ENCODE measurements around the gene WSCD2.

The WSCD2 gene

DNA sequence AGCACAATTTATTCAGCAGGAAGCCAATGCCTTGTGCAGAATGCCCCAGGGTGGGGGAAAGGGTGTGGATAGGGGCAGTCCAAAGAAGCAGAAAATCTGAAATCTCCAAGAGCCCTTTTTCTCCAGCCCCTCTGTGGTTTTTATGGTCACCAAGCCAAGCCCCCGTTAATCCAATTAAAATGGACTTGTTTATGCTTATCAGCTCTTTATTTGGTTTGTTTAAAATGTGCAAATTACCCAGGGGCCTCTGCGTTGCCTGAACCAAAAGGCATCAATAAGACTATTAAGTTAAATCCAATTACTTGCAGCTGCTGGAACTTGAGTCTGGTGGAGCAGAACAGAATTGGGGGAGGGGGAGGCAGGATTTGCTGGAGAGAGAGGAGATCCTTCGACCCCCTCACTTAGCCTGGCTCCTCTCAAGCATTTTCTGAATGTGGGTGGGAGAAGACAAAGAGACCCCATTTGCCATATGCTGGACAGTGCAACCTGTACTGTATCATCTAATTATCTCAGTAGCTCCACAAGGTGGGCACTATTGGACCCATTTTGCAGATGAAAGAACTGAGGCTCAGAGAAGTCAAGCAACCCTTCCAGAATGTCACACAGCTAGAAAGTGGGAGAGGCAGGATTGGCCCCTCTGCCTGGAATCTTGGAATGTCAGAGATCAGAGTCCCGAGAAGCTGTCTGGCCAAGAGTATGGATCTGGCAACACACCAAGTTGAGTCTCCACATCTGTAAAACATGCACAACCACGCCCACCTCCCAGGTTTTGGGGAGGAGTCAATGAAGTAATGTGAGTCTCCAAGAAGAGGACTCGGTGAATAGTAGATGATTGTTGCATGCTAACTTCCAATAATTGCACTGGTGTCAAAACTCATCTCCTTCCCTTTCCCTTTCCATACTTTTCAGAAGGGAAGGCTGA, 143.1 kb downstream of the WSCD2 start:
- DNase-seq, result no peak

DNA sequence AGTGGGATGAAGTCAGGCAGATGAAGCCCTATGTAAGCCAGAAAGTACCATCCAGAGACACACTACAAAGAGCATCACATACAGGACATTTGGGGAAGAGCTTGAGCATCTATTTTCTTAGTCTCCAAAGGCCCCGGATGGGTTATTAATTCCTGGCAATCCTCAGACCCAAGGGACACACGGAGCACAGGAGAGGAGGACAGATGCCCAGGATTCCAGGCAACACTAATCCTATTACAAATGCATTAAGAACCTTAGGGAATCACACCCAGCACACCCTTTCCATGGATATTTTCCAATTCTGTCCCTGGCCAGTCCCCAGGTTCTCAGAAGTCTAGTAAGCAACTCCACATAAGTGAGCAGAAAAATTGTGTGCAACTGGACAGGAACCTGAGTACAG, 144.1 kb downstream of the WSCD2 start:
- peak; percentile 12 to 51 for DNase-seq

DNA sequence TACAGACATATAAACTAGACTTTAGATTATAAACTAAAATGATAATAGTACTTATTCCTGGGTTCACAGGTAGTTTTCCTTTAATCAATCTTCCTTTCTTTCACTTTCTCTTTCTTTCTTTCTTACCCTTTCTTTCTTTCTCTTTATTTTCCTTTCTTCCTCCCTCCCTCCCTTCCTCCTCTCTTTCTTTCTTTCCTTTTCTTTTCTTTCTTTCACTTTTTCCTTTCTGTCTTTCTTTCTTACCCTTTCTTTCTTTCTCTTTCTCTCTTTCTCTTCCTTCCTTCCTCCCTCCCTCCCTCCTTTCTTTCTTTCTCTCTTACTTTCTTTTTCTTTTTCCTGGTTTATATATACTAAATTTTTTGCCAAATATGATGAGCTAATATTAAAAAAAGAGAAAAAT, 148.5 kb downstream of the WSCD2 start:
- no peak for DNase-seq

DNA sequence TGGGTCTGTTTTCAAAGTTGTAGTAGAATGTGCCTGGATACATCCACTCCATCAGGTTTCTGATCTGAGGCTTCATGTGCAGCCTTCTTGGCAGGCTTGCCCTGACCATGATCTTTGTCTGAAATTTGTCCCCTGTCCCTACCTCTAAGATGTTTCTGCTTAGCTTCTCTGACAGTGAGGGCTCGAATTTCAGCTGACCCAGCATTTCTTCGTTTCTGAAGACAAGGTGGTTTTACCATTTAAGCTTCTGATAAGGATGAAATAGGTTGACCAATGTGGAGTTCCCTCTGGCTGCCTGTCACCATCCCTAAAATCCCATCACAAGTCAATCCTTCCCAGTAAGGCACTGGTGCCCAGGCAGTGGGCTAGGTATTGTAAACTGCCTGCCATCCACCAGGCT, 153.1 kb downstream of the WSCD2 start:
- DNase-seq, result no peak

DNA sequence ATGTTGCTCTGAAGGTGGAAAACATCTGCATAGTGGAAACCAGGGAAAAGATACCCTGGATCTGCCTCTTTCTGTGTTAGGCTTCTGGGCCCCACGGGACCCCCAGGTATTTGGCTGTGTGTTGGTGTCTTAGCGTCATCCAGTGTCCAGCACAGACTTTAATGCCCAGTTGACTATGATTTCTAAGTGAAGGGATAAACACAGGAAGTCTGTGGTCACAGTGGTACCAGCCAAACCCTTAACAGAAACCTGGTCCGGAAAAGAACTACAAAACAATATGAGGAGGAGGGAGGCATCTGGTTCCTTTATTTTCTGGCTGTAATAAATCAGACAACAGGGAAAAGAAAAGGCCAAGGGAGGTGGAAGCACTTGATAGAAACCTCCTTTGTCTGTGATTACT, 153.6 kb downstream of the WSCD2 start:
- no peak for DNase-seq

DNA sequence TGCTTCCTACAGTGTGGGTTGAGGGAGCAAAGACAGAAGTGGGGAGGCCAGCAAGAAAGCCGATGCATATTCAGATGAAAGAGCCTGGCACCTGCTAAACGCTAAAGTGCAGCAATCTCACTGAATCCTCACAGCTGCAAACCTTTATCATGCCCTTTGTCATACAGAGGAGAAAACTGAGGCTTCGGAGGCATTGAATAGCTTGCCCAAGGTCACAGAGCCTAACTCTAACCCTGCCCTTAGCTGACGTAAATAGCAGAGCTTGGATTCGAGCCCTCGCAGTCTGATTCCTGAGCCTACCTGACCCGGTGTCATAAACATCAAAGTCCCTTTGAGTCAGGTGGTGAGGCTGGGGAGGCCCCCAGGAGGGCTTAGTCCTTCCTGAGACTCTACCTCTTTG, 155.1 kb downstream of the WSCD2 start:
- DNase-seq, result no peak

DNA sequence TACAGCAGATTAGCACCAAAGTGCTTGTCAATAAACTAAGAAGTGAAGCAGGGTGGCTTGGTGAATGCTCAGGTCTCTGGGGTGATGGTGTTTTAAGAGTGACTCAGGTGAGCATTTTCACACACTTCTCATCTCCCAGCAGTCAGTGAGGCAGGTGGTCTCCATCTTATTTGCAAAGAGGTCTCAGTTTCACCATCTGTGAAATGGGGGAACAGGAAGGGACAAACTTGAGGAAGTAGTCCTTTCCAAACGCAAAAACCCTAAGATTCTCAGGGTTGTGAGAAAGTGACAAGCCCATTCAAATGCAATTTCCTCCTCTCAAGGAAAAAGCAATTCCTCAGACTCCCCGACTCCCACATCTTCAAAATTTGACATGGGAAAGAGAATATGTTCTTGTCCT, 155.9 kb downstream of the WSCD2 start:
- DNase-seq, result no peak

DNA sequence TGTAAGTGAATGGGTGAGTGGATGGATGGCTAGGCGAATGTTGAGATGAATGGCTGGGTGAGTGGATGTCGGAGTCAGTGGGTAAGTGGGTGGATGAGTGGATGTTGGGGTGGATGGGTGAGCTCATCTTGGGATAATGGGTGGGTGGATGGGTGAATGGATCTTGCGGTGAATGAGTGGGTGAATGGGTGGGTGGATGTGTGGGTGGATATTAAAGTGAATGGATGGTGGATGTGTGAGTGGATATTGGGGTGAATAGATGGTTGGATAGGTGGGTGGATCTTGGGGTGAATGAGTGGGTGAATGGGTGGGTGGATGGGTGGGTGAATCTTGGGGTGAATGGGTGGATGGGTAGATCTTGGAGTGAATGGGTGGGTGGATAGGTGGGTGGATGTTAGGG, 158.1 kb downstream of the WSCD2 start:
- DNase-seq, result no peak

DNA sequence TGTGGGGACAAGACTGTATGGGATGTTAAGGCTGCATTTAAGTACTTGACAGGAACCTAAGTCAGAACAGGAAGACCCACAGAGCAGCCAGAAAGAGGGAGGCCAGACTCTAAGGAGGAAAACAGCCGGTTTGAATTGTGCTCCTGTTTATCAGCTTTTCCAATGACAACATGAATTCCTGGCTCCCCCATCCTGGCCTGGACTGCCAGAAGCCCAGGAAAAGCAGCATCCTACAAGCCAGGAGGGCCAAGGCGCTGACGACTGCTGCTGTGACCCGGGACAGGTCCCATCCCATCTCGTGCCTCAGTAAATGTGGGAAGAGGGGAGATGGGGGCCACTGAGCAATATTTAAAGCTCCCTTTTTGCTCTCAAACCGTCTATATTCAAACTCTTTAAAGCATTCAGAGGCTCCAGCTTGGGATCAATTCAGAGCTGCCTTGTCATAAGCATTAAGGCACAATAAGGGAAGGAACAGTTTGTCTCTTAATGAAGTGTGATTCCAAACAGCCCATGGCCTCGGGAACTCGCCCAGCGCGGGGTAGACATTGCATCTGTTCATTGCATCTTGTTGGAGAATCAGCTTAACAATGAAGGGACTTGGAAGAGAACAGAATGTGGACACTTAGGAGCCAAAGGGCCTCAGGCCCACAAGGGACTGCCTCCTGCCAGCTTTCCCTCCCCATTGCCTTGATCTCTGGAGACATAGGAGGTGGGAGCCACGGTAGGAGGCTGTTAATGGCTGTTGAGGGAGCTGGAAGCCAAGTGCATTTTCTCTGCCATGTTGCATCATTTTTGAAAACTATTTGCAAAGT, 160.5 kb downstream of the WSCD2 start:
- DNase-seq, result peak in 1 of 2 experiments; percentile 34

DNA sequence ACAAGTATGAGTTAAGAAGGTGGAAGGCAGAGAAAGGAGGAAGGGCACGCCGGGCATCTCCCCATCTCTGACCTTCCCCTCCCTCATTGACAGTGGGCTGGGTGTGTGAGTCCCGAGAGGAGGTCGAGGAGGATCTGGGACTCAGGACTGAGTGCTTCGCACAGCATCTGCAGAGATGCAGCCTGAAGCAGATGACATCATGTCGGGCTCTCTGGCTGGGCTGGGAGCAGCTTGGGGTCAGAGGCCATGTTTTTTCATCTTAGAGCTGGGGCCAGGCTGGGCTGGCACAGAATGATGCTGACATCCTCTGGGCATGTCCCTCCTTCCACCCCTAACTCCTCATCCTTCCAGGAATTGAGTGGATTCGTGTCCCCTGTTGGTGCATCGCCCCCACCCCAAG, 166.6 kb downstream of the WSCD2 start:
- DNase-seq, result no peak

DNA sequence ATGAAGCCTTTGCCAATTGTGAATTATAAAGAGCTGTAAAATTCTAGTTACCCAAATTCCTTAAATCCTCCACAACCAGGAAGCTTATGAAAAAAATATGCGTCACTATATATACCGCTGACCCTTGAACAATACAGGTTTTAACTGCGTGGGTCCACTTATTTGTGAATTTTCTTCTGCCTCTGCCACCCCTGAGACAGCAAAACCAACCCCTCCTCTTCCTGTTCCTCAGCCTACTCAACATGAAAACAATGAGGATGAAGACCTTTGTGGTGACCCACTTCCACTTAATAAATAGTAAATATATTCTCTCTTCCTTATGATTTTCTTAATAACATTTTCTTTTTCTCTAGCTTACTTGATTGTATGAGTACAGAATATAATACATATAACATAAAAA, 167.9 kb downstream of the WSCD2 start:
- DNase-seq, result no peak

DNA sequence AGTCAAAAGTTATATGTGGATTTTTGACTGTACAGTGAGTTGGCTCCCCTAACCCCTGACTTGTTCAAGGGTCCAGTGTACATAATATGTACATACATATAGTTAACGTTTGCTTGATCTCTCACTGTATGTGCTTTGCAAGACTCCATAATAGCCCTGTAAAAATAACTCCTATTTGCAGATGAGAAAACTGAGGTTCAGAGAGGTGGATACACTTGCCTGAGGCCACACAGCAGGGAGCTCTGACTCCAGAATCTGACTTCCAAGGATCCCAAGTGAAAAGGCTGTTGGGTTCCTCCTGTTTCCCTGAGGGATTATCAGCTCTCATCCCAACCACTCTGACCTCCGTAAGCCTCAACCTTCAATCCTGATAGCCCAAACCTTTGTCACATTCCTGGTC, 168.3 kb downstream of the WSCD2 start:
- DNase-seq, result no peak

DNA sequence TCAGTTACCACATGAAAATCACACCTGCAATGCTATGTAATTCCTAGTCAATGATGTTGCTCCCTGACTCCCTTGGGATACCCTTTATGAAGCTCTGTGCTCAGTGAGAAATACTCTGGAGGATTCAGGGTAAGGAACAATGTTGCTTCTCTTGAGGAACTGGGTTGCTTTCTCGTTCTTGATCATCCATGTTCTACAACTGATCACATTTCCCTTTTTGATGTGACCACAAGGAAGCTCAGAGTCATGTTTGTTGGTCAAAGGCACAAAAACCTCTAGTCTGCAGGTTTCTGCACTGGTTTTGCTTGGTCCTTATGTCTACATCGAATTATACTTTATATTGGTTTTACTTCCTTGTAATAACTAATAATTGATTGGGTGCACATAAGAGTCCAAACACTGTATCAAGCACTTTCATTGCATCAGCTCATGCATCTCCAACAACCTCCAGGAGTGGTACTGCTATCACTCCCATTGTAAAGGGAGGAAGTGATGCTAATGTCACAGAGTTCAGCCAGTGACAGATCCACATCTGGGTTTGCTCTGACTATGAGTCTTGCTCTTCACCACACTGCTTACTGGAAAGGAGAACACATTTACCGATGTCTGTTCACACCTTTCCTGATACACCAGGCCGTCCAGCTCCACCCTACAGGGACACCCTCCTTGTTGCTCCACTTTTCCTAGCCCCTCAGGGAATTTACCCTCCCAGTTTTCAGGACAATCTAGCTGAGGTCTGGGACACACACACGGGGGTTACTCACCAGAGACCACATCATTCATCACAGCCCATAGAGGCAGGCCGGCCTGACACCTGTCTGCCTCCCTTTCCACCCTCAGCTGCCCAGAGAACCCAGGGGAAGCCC, 169.0 kb downstream of the WSCD2 start:
- no peak for DNase-seq

DNA sequence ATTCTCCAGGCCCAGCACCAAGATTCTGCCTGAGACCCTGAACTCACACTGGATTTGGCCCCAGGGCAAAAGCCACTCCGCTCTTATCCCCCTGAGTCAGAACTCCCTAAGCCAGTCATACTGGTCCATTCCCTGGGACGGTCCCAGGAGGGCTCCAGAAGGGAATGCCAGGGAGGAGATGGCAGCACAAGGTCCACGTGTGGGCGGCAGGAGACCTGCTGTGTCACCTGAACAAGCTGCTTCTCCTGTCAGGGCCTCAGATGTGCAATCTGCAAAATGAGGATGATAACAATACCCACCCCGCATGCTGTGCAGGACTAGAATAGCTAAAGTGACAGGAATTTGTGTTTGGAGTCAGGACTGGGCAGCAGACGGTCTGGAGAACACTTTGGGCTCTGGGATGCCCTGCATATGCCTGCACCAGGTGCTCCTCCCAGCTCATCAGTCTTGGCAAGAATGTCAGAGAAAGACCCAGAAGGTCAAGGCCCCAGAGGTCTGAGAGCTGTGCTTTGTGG, 169.7 kb downstream of the WSCD2 start:
- no peak for DNase-seq

DNA sequence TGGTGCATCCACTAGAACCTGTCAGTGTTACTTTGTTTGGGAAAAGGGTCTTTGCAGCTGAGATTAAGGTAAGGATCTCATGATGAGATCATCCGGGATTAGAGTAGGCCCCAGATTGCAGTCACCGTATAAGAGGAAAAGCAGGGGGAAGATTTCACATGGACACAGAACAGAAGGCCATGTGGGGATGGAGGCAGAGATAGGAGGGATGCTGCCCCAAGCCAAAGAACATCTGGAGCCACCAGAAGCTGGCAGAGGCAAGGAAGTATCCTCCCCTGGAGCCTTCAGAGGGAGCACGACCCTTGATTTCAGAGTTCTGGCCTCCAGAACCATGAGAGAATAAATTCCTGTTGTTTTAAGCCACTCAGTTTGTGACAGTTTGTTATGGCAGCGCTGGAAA, 170.4 kb downstream of the WSCD2 start:
- no peak for DNase-seq

Data from NCI-H446 (cell line).